ENCODE results near the gene CD47. TPM values are rescaled to one million over a fixed set of nuclear protein-coding genes. Genes with fewer than 3 reads are reported as not detected.

The CD47 gene
- total RNA-seq, 1 experiment from 2014 or later: 42.5 TPM

DNA sequence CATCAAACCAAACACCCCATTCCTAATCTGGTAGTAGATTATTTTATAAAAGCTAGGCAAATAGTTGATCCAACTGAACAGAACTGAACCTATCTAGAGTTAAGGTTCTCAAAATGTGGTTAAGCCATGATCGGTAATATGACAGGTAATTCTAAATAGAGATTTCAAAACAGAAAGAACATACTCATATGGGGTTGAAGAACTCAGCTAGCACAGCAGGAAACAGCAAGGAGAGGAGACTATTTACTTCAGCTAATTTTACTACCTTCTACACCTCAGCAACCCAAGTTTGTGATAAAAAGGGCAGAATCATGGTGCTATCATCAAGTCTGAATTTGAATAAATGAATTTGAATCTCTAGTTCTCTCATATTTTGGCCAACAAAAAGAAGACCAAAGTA lies 11.8 kb downstream of the CD47 start:
- POLR2A ChIA-PET: no interaction called here
- Histone ChIP-seq H3K9me3 (ENCODE audit: control insufficient read depth in 1 of 2, insufficient read depth in 1 of 2, low read depth in 1 of 2, low read length in 2 of 2) (no peaks in the 10 kb centered on the region), H2AFZ (ENCODE audit: low read depth, low read length, poor library complexity, severe bottlenecking) (no peak overlapping the region), H3K9me2 (ENCODE audit: insufficient read depth) (no peaks in the 10 kb centered on the region), H3K9ac (ENCODE audit: low read length) (no peak overlapping the region), H4K20me1 (ENCODE audit: insufficient read depth) (no peaks in the 10 kb centered on the region), H3K27ac (ENCODE audit: low read depth, low read length) (no peak overlapping the region), H3K4me1 (ENCODE audit: control insufficient read depth in 1 of 2, insufficient read depth in 2 of 2, low read length in 2 of 2) (no peaks in the 10 kb centered on the region), H3K36me3 (ENCODE audit: control insufficient read depth in 1 of 2, insufficient read depth in 2 of 2, low read length in 2 of 2) (no peaks in the 10 kb centered on the region), H3K4me3 (replicated peaks in 1 of 2; ENCODE audit: low read depth in 1 of 2, low read length in 2 of 2) (no peak overlapping the region), H3K4me2 (ENCODE audit: low read length) (no peak overlapping the region), H3K27me3 (ENCODE audit: insufficient read depth, low read length) (no peaks in the 10 kb centered on the region), H3K79me2 (ENCODE audit: insufficient read depth, low read length) (peaks cover 7% of the 10 kb centered on the region)
- no peak for ATAC-seq
- DNase-seq (ENCODE audit: low read depth, low spot score): no peak
- CTCF ChIA-PET: no interaction called here
- no TSS peak for BruUV-seq (replicated peaks)
- intact Hi-C loops (cut with micrococcal nuclease): no loop called here
- TF ChIP-seq CEBPB (IDR thresholded peaks at IDR 0.05; ENCODE audit: low read depth) (no peak), RAD21 (IDR thresholded peaks at IDR 0.05; ENCODE audit: low read depth) (no peak), ELF1 (IDR thresholded peaks at IDR 0.05; ENCODE audit: borderline replicate concordance, low read depth) (no peak), CBX3 (IDR thresholded peaks at IDR 0.05; ENCODE audit: low read depth) (no peak), POLR2A (IDR thresholded peaks at IDR 0.05; ENCODE audit: borderline replicate concordance, extremely low read depth, insufficient read depth, insufficient read length) (no peak), POLR2AphosphoS5 (IDR thresholded peaks at IDR 0.05; ENCODE audit: low read depth, low read length) (no peak), YY1 (IDR thresholded peaks at IDR 0.05; ENCODE audit: extremely low read depth, insufficient replicate concordance, low read depth, low read length) (no peak), JUND (IDR thresholded peaks at IDR 0.05) (no peak), EZH2phosphoT487 (IDR thresholded peaks at IDR 0.05; ENCODE audit: borderline replicate concordance) (no peak), ZNF274 (IDR thresholded peaks at IDR 0.05; ENCODE audit: low read depth, low read length) (no peak), SRF (IDR thresholded peaks at IDR 0.05; ENCODE audit: low read depth) (no peak), SP1 (IDR thresholded peaks at IDR 0.05; ENCODE audit: low read depth) (no peak), EGR1 (IDR thresholded peaks at IDR 0.05; ENCODE audit: low read depth) (no peak)
- TF ChIP-seq, protein P1, sequence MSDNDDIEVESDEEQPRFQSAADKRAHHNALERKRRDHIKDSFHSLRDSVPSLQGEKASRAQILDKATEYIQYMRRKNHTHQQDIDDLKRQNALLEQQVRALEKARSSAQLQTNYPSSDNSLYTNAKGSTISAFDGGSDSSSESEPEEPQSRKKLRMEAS (IDR thresholded peaks at IDR 0.05): no peak
- TF ChIP-seq, protein P2, sequence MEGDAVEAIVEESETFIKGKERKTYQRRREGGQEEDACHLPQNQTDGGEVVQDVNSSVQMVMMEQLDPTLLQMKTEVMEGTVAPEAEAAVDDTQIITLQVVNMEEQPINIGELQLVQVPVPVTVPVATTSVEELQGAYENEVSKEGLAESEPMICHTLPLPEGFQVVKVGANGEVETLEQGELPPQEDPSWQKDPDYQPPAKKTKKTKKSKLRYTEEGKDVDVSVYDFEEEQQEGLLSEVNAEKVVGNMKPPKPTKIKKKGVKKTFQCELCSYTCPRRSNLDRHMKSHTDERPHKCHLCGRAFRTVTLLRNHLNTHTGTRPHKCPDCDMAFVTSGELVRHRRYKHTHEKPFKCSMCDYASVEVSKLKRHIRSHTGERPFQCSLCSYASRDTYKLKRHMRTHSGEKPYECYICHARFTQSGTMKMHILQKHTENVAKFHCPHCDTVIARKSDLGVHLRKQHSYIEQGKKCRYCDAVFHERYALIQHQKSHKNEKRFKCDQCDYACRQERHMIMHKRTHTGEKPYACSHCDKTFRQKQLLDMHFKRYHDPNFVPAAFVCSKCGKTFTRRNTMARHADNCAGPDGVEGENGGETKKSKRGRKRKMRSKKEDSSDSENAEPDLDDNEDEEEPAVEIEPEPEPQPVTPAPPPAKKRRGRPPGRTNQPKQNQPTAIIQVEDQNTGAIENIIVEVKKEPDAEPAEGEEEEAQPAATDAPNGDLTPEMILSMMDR (IDR thresholded peaks at IDR 0.05 in 2 of 3, conservative IDR thresholded peaks at IDR 0.05 in 1 of 3; ENCODE audit: borderline replicate concordance in 1 of 3, insufficient read depth in 1 of 3, low read depth in 2 of 3, low read length in 2 of 3): no peak
- TF ChIP-seq, protein P3, sequence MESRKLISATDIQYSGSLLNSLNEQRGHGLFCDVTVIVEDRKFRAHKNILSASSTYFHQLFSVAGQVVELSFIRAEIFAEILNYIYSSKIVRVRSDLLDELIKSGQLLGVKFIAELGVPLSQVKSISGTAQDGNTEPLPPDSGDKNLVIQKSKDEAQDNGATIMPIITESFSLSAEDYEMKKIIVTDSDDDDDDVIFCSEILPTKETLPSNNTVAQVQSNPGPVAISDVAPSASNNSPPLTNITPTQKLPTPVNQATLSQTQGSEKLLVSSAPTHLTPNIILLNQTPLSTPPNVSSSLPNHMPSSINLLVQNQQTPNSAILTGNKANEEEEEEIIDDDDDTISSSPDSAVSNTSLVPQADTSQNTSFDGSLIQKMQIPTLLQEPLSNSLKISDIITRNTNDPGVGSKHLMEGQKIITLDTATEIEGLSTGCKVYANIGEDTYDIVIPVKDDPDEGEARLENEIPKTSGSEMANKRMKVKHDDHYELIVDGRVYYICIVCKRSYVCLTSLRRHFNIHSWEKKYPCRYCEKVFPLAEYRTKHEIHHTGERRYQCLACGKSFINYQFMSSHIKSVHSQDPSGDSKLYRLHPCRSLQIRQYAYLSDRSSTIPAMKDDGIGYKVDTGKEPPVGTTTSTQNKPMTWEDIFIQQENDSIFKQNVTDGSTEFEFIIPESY (IDR thresholded peaks at IDR 0.05; ENCODE audit: extremely low read depth, insufficient replicate concordance, low read length): no peak
- TF ChIP-seq, protein P4, sequence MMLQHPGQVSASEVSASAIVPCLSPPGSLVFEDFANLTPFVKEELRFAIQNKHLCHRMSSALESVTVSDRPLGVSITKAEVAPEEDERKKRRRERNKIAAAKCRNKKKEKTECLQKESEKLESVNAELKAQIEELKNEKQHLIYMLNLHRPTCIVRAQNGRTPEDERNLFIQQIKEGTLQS (IDR thresholded peaks at IDR 0.05): no peak
- TF ChIP-seq, protein P5, sequence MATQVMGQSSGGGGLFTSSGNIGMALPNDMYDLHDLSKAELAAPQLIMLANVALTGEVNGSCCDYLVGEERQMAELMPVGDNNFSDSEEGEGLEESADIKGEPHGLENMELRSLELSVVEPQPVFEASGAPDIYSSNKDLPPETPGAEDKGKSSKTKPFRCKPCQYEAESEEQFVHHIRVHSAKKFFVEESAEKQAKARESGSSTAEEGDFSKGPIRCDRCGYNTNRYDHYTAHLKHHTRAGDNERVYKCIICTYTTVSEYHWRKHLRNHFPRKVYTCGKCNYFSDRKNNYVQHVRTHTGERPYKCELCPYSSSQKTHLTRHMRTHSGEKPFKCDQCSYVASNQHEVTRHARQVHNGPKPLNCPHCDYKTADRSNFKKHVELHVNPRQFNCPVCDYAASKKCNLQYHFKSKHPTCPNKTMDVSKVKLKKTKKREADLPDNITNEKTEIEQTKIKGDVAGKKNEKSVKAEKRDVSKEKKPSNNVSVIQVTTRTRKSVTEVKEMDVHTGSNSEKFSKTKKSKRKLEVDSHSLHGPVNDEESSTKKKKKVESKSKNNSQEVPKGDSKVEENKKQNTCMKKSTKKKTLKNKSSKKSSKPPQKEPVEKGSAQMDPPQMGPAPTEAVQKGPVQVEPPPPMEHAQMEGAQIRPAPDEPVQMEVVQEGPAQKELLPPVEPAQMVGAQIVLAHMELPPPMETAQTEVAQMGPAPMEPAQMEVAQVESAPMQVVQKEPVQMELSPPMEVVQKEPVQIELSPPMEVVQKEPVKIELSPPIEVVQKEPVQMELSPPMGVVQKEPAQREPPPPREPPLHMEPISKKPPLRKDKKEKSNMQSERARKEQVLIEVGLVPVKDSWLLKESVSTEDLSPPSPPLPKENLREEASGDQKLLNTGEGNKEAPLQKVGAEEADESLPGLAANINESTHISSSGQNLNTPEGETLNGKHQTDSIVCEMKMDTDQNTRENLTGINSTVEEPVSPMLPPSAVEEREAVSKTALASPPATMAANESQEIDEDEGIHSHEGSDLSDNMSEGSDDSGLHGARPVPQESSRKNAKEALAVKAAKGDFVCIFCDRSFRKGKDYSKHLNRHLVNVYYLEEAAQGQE (IDR thresholded peaks at IDR 0.05; ENCODE audit: low read depth): no peak
- RAD21 ChIA-PET (ENCODE audit: low non-redundant PET in 1 of 2, low total read pairs in 2 of 2, uncharacterized antibody in 2 of 2, unreplicated experiment in 2 of 2): no interaction called here
